GM23248 (cell line): ENCODE measurements around the gene TLK1. TPM values are rescaled to one million over a fixed set of nuclear protein-coding genes. Genes with fewer than 3 reads are reported as not detected.

ENCODE experiments used
- DNase-seq: peaks from one replicate; pipeline ENCODE4 v3.0.0-alpha.2; 2015
- H2AFZ ChIP-seq: fragments of 200-600 bp; sonication (generic); 2 replicates; pipeline ENCODE4 v1.6.1; 2016; ENCODE audit warnings: antibody characterized with exemption
- H3F3A ChIP-seq: fragments of 200-600 bp; sonication (generic); 2 replicates; pipeline ENCODE4 v1.6.1; 2016; ENCODE audit warnings: mild to moderate bottlenecking, antibody characterized with exemption, mixed run types; ENCODE audit not compliant: insufficient read depth
- H3K27ac ChIP-seq: fragments of 200-600 bp; sonication (generic); 2 replicates; pipeline ENCODE4 v1.5.1; 2016; ENCODE audit warnings: mild to moderate bottlenecking
- H3K27me3 ChIP-seq: fragments of 200-600 bp; sonication (generic); replicated peaks from 2 replicates; pipeline ENCODE4 v1.6.1; 2016; ENCODE audit warnings: mild to moderate bottlenecking; ENCODE audit not compliant: insufficient read depth
- H3K36me3 ChIP-seq: fragments of 200-600 bp; sonication (generic); 2 replicates; pipeline ENCODE4 v1.6.1; 2016; ENCODE audit warnings: low read depth, mild to moderate bottlenecking
- H3K4me1 ChIP-seq: fragments of 200-600 bp; sonication (generic); 2 replicates; pipeline ENCODE4 v1.6.1; 2016; ENCODE audit warnings: mild to moderate bottlenecking; ENCODE audit not compliant: insufficient read depth
- H3K4me2 ChIP-seq: fragments of 200-600 bp; sonication (generic); one replicate; pipeline ENCODE4 v1.6.1; 2016; ENCODE audit warnings: mild to moderate bottlenecking; ENCODE audit not compliant: unreplicated experiment
- H3K4me3 ChIP-seq: fragments of 200-600 bp; sonication (generic); 2 replicates; pipeline ENCODE4 v1.5.1; 2016; ENCODE audit warnings: mild to moderate bottlenecking
- H3K79me2 ChIP-seq: fragments of 200-600 bp; sonication (generic); 2 replicates; pipeline ENCODE4 v1.6.1; 2016; ENCODE audit warnings: mild to moderate bottlenecking; ENCODE audit not compliant: insufficient read depth
- H3K9ac ChIP-seq: fragments of 200-600 bp; sonication (generic); 2 replicates; pipeline ENCODE4 v1.6.1; 2016; ENCODE audit warnings: mild to moderate bottlenecking
- H3K9me2 ChIP-seq: fragments of 200-600 bp; sonication (generic); 2 replicates; pipeline ENCODE4 v1.6.1; 2016; ENCODE audit warnings: mixed run types, mild to moderate bottlenecking, moderate library complexity; ENCODE audit not compliant: insufficient read depth
- H3K9me3 ChIP-seq: fragments of 200-600 bp; sonication (generic); one replicate; pipeline ENCODE4 v1.6.1; 2017; ENCODE audit warnings: low read depth
- H4K20me1 ChIP-seq: fragments of 200-600 bp; sonication (generic); 2 replicates; pipeline ENCODE4 v1.6.0; 2016; ENCODE audit not compliant: insufficient read depth
- EZH2 ChIP-seq: fragments of 200-600 bp; sonication (generic); IDR thresholded peaks from 2 replicates; pipeline ENCODE4 v1.6.1; 2018; ENCODE audit warnings: antibody characterized with exemption, mild to moderate bottlenecking; ENCODE audit not compliant: insufficient read depth, poor library complexity, severe bottlenecking
- EZH2phosphoT487 ChIP-seq: fragments of 200-600 bp; sonication (generic); IDR thresholded peaks from 2 replicates; pipeline ENCODE4 v1.6.1; 2018; ENCODE audit warnings: antibody characterized with exemption, moderate library complexity, mild to moderate bottlenecking, low read depth; ENCODE audit not compliant: insufficient read depth
- WGBS, 2 experiments: methylation state at CpG; one replicate each; pipeline ENCODE4 v1.1.6; 2015 to 2017; ENCODE audit warnings: low lambda C conversion rate in 2 of 2, low coverage in 1 of 2; ENCODE audit errors: missing lambda C conversion rate in 2 of 2; 5-methylcytosine and 5-hydroxymethylcytosine counted together
- in situ Hi-C: fragments of 300-500 bp; cut with MboI; formaldehyde crosslinking; loops from 2 replicates; pipeline ENCODE4 v1.15.0; 2020
- polyA plus RNA-seq: library from polyadenylated mRNA; unstranded; fragments of >200 nt; fragmentation: Nextera tagmentation; extraction: Ambion mirVana; gene quantifications from 2 replicates; pipeline ENCODE4 v1.2.1, GENCODE V29; 2016
- total RNA-seq: library from RNA; depleted of rRNA; stranded (reverse); fragments of >200 nt; shearing (Covaris generic); gene quantifications from 2 replicates; pipeline ENCODE4 v1.2.3, GENCODE V29; 2014

The TLK1 gene
- total and polyA plus RNA-seq, 2 experiments from 2014 or later: 9.6 to 25.6 TPM

DNA sequence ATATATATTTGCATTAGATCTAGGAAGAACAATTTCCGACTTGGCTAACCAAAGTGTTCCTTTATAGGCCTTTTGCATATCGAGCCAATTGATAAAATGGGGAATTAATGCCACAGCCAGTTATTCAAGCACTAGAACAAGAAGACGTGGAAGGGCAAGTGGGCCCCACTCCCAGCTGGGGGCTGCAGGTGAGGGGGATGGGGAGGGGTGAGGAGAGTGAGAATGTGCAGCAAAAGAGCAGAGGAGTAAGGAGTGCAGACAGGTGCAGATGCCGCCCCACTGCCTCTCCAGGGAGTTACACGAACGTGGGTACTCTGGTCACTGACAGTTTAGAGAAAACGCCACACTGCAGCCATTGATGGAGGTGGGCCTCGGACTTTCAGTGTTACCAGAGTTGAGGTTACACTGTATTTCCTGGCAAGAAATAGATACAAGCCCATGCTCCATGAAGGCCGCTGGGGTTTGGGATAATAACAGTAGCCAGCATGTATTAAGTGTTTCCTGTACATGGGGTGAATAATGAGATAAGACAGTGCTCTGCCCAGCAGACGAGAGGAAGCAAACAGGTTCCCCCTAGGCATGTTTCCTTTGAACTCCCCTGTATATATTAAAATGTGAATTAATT, 190.7 kb downstream of the TLK1 start:
- no peaks in the 10 kb centered on the region for H3K9me2 ChIP-seq
- H3K27me3 ChIP-seq: no peaks in the 10 kb centered on the region
- in situ Hi-C loops: loop anchor here (10.0 kb wide), 1 partner anchor 455 kb away; no protein-coding TSS in a partner anchor
- no peak overlapping the region for H3K9ac ChIP-seq
- no peaks in the 10 kb centered on the region for H3K79me2 ChIP-seq
- H2AFZ ChIP-seq: no peak overlapping the region
- no peaks in the 10 kb centered on the region for H4K20me1 ChIP-seq
- no peak for DNase-seq
- H3K36me3 ChIP-seq: peaks cover 25% of the 10 kb centered on the region
- H3K9me3 ChIP-seq: no peaks in the 10 kb centered on the region
- H3K4me2 ChIP-seq: no peak overlapping the region
- no peak overlapping the region for H3K27ac ChIP-seq
- TF ChIP-seq EZH2phosphoT487: no peak
- TF ChIP-seq EZH2: no peak
- H3F3A ChIP-seq: peaks cover 31% of the 10 kb centered on the region
- no peaks in the 10 kb centered on the region for H3K4me1 ChIP-seq
- WGBS, 2 experiments: 61 to 66% methylated on average over 10 of the region's 10 CpGs
- H3K4me3 ChIP-seq: no peak overlapping the region

DNA sequence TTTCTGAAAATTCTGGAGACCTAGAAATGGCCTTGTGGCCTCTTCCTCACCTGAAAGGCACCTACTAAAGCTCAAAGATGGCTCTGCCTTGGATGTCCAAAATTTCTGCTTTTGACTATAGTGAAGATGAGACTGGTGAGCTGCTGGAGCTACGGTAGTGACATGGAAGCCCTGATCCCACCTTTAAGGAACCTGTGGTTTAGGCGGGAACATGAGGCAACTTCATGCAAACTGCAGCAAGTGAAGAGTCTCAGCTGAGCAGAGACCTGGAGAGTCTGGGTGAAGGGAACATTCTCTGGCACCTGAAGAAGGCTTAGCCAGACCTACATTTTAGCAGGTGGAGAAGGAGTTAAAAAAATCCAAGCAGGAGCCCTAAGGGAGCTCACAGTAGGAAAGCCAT, 191.7 kb downstream of the TLK1 start:
- no peak for DNase-seq
- H3K4me2 ChIP-seq: no peak overlapping the region
- H3F3A ChIP-seq: peaks cover 31% of the 10 kb centered on the region
- H4K20me1 ChIP-seq: no peaks in the 10 kb centered on the region
- H3K4me3 ChIP-seq: no peak overlapping the region
- WGBS, 2 experiments: 95 to 97% methylated on average over 2 of the region's 2 CpGs
- H3K27me3 ChIP-seq: no peaks in the 10 kb centered on the region
- H3K9me2 ChIP-seq: no peaks in the 10 kb centered on the region
- peaks cover 33% of the 10 kb centered on the region for H3K36me3 ChIP-seq
- no peak overlapping the region for H2AFZ ChIP-seq
- H3K9ac ChIP-seq: no peak overlapping the region
- no peaks in the 10 kb centered on the region for H3K9me3 ChIP-seq
- H3K4me1 ChIP-seq: no peaks in the 10 kb centered on the region
- TF ChIP-seq EZH2phosphoT487 (no peak), EZH2 (no peak)
- H3K27ac ChIP-seq: no peak overlapping the region
- H3K79me2 ChIP-seq: no peaks in the 10 kb centered on the region
- in situ Hi-C loops: loop anchor here (10.0 kb wide), 1 partner anchor 456 kb away; no protein-coding TSS in a partner anchor

DNA sequence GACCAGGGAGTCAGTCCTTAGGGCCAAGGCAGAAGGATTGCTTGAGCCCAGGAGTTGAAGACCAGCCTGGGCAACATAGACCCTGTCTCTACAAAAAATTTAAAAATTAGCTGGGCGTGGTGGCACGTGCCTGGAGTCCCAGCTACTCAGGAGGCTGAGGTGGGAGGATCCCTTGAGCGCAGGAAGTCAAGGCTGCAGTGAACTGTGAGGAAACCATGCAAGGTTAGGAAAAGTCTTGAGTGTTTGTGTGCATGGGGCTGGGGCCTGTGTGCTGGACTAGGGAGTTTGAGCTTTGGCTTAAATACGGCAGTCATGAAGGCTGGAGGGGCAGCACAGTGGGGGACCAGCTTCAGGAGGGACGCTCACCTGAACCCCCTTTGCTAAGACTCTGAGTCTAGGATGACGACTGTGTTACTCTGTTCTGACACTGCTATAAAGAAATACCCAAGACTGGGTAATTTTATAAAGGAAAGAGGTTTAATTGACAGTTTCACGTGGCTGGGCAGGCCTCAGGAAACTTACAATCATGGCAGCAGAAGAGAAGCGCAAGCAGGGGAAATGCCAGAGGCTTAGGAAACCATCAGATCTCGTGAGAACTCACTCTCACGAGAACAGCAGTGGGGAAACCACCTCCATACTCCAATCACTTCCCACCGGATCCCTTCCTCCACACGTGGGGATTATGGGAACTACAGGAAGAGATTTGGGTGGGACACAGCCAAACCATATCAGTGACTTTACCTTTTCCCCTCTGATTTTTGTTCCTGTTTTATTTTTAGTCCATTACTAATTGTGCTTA, 192.3 kb downstream of the TLK1 start:
- no peak overlapping the region for H3K4me3 ChIP-seq
- H3K27ac ChIP-seq: no peak overlapping the region
- no peaks in the 10 kb centered on the region for H3K4me1 ChIP-seq
- no peaks in the 10 kb centered on the region for H3K27me3 ChIP-seq
- TF ChIP-seq EZH2phosphoT487: no peak
- TF ChIP-seq EZH2: no peak
- no peak overlapping the region for H3K4me2 ChIP-seq
- 77% methylated on average over 12 of the region's 12 CpGs for WGBS, 2 experiments
- DNase-seq: no peak
- H4K20me1 ChIP-seq: no peaks in the 10 kb centered on the region
- H3K36me3 ChIP-seq: peaks cover 39% of the 10 kb centered on the region
- H3K9me2 ChIP-seq: no peaks in the 10 kb centered on the region
- peaks cover 31% of the 10 kb centered on the region for H3F3A ChIP-seq
- H2AFZ ChIP-seq: no peak overlapping the region
- in situ Hi-C loops: loop anchor here (10.0 kb wide), 1 partner anchor 456 kb away; no protein-coding TSS in a partner anchor
- H3K9ac ChIP-seq: no peak overlapping the region
- no peaks in the 10 kb centered on the region for H3K9me3 ChIP-seq
- no peaks in the 10 kb centered on the region for H3K79me2 ChIP-seq

DNA sequence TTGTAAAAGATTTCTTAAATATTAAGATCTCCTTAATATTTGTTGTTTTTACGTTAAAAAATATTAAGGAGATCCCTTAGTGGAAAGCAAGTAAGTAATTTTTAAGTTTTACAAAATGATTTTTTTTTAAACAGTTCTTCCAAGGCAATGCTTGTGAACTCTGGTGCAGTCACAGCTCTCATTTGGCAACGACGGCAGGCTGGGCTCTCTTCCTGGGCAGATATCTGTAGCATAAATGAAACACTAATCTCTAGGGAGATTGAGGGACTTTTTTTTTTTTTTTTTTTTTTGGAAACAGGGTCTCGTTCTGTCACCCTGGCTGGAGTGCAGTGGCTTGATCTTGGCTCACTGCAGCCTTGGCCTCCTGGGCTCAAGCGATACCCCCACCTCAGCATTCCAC, 193.1 kb downstream of the TLK1 start:
- Histone ChIP-seq H3K9me2 (no peaks in the 10 kb centered on the region), H3K4me3 (no peak overlapping the region), H3F3A (peaks cover 25% of the 10 kb centered on the region), H3K9ac (no peak overlapping the region), H3K27me3 (no peaks in the 10 kb centered on the region), H4K20me1 (no peaks in the 10 kb centered on the region), H3K4me1 (no peaks in the 10 kb centered on the region), H3K27ac (no peak overlapping the region), H3K4me2 (no peak overlapping the region), H3K79me2 (peaks cover 5% of the 10 kb centered on the region; the same call in 1 of the 2 replicates), H3K9me3 (no peaks in the 10 kb centered on the region), H2AFZ (no peak overlapping the region), H3K36me3 (peaks cover 44% of the 10 kb centered on the region)
- in situ Hi-C loops: loop anchor here (10.0 kb wide), 1 partner anchor 457 kb away; no protein-coding TSS in a partner anchor
- TF ChIP-seq EZH2: no peak
- no peak for TF ChIP-seq EZH2phosphoT487
- 78 to 82% methylated on average over 4 to 5 of the region's 5 CpGs for WGBS, 2 experiments
- no peak for DNase-seq
